Measurements from ENCODE around the gene NR3C2.
"Not testable (repeated sequence)": the region's sequence is repeated elsewhere in the genome, so short reads cannot be mapped to it uniquely, and the experiment has no call there.

NR3C2 gene

GRCh38 chr4:148222991-148223660, 219.1 kb downstream of the NR3C2 start:
- no peak for DNase-seq

- no peak for DNase-seq
These were observed 225.1 kb downstream of the NR3C2 start for GRCh38 chr4:148216866-148217814.

GRCh38 chr4:148216321-148216720, 225.9 kb downstream of the NR3C2 start:
- DNase-seq = no peak

GRCh38 chr4:148215202-148215601, 227.0 kb downstream of the NR3C2 start:
- DNase-seq = peak in 4 of 56 donors; percentile 7 to 38 (median 8)

GRCh38 chr4:148214529-148215166, 227.6 kb downstream of the NR3C2 start:
- peak in 17 of 56 donors; percentile 4 to 43 (median 16) for DNase-seq

- peak in 1 of 56 donors; percentile 14 for DNase-seq
These were observed 230.7 kb downstream of the NR3C2 start for GRCh38 chr4:148211533-148211932.

GRCh38 chr4:148210661-148211060, 231.6 kb downstream of the NR3C2 start:
- no peak for DNase-seq

- no peak for DNase-seq
These were observed 235.1 kb downstream of the NR3C2 start for GRCh38 chr4:148207068-148207467.

GRCh38 chr4:148205476-148205875, 236.7 kb downstream of the NR3C2 start:
- DNase-seq = no peak

- no peak for DNase-seq
These were observed 237.3 kb downstream of the NR3C2 start for GRCh38 chr4:148204892-148205291.

GRCh38 chr4:148204171-148204570, 238.0 kb downstream of the NR3C2 start:
- DNase-seq = no peak

GRCh38 chr4:148203056-148203898, 238.9 kb downstream of the NR3C2 start:
- DNase-seq = peak in 15 of 56 donors; percentile 4 to 34 (median 17)

GRCh38 chr4:148200960-148201359, 241.3 kb downstream of the NR3C2 start:
- no peak for DNase-seq

GRCh38 chr4:148196164-148196563, 246.1 kb downstream of the NR3C2 start:
- no peak for DNase-seq

- no peak for DNase-seq
These were observed 249.7 kb downstream of the NR3C2 start for GRCh38 chr4:148192526-148192925.

GRCh38 chr4:148187454-148188222, 254.6 kb downstream of the NR3C2 start:
- not testable (repeated sequence) for DNase-seq

- no peak for DNase-seq
These were observed 257.3 kb downstream of the NR3C2 start for GRCh38 chr4:148184922-148185321.

GRCh38 chr4:148182230-148182911, 259.8 kb downstream of the NR3C2 start:
- DNase-seq = no peak

GRCh38 chr4:148173397-148174017, 268.7 kb downstream of the NR3C2 start:
- DNase-seq = peak in 1 of 56 donors; percentile 6
